GM19238 (cell line): Measurements from ENCODE around the gene SLC9B2.
A peak's percentile ranks its signal among the peaks of the same experiment; 100 is the strongest.

Experiments
- DNase-seq: peaks from one replicate; pipeline ENCODE4 v3.0.0; 2011; ENCODE audit warnings: low spot score; ENCODE audit not compliant: insufficient read length

Gene SLC9B2

GRCh38 chr4:103076747-103077347 lies at the start of gene SLC9B2:
TSS of gene SLC9B2 (minus strand) at chr4:103076761. CDS start at chr4:103067550, 9,211 bp downstream.
- DNase-seq, result peak; percentile 30

GRCh38 chr4:103126126-103126525 lies 49.6 kb upstream of the SLC9B2 start:
- DNase-seq, result no peak

GRCh38 chr4:103123114-103123513 lies 46.6 kb upstream of the SLC9B2 start:
- no peak for DNase-seq

- no peak for DNase-seq
Measured at GRCh38 chr4:103118166-103118565, 41.6 kb upstream of the SLC9B2 start.

- DNase-seq, result no peak
Measured at GRCh38 chr4:103111598-103111997, 35.0 kb upstream of the SLC9B2 start.

- DNase-seq, result no peak
Measured at GRCh38 chr4:103108542-103108941, 32.0 kb upstream of the SLC9B2 start.

- no peak for DNase-seq
Measured at GRCh38 chr4:103105558-103106356, 29.2 kb upstream of the SLC9B2 start.

GRCh38 chr4:103104886-103105285 lies 28.3 kb upstream of the SLC9B2 start:
- DNase-seq, result no peak

- DNase-seq, result no peak
Measured at GRCh38 chr4:103100691-103101090, 24.1 kb upstream of the SLC9B2 start.

- DNase-seq, result peak; percentile 60
Measured at GRCh38 chr4:103099691-103100392, 23.3 kb upstream of the SLC9B2 start, which contains the start of gene BDH2. TSS of gene BDH2 (minus strand) at chr4:103099834. CDS start at chr4:103096254, 3,580 bp downstream.

- DNase-seq, result no peak
Measured at GRCh38 chr4:103098756-103099440, 22.3 kb upstream of the SLC9B2 start.

GRCh38 chr4:103098341-103098740 lies 21.8 kb upstream of the SLC9B2 start:
- DNase-seq, result no peak

- no peak for DNase-seq
Measured at GRCh38 chr4:103097112-103097511, 20.6 kb upstream of the SLC9B2 start.

- DNase-seq, result no peak
Measured at GRCh38 chr4:103095080-103095479, 18.5 kb upstream of the SLC9B2 start.

GRCh38 chr4:103092245-103092644 lies 15.7 kb upstream of the SLC9B2 start:
- DNase-seq, result no peak

- DNase-seq, result no peak
Measured at GRCh38 chr4:103091601-103092223, 15.2 kb upstream of the SLC9B2 start.

GRCh38 chr4:103089481-103089880 lies 12.9 kb upstream of the SLC9B2 start:
- no peak for DNase-seq

GRCh38 chr4:103086551-103086950 lies 10.0 kb upstream of the SLC9B2 start:
- DNase-seq, result no peak

GRCh38 chr4:103085555-103086196 lies 9.1 kb upstream of the SLC9B2 start:
- no peak for DNase-seq

GRCh38 chr4:103079621-103080020 lies 3.1 kb upstream of the SLC9B2 start:
- DNase-seq, result no peak
